Measurements from ENCODE around the gene COMMD7.
A peak's percentile ranks its signal among the peaks of the same experiment; 100 is the strongest.

The COMMD7 gene

GRCh38 chr20:32661820-32662528 is 81.3 kb downstream of the COMMD7 start:
- H3K4me2 ChIP-seq (ENCODE audit: low read length) = no peak overlapping the region
- no peaks in the 10 kb centered on the region for H3K79me2 ChIP-seq (ENCODE audit: control insufficient read depth, insufficient read depth, low read length)
- no peak overlapping the region for H2BK15ac ChIP-seq (replicated peaks; ENCODE audit: low read depth)
- H3K36me3 ChIP-seq (ENCODE audit: control insufficient read depth, insufficient read depth, low read length) = no peaks in the 10 kb centered on the region
- H3K23ac ChIP-seq (ENCODE audit: low read length) = no peak overlapping the region
- H3K4me3 ChIP-seq (ENCODE audit: low read length) = no peak overlapping the region
- no peak overlapping the region for H3K18ac ChIP-seq (ENCODE audit: low read length)
- no peak overlapping the region for H2BK120ac ChIP-seq (ENCODE audit: low read depth, low read length)
- DNase-seq = no peak
- H3K56ac ChIP-seq (ENCODE audit: low read length) = no peak overlapping the region
- no peaks in the 10 kb centered on the region for H3K27me3 ChIP-seq (ENCODE audit: insufficient read depth, low read length, poor library complexity)
- H3K4me1 ChIP-seq (ENCODE audit: control insufficient read depth, low read depth, low read length) = no peaks in the 10 kb centered on the region
- H3K4ac ChIP-seq (ENCODE audit: low read depth, low read length) = no peak overlapping the region
- H3K9ac ChIP-seq (ENCODE audit: low read length) = no peak overlapping the region
- no peaks in the 10 kb centered on the region for H3K79me1 ChIP-seq (ENCODE audit: low read length)
- no peak overlapping the region for H2AK5ac ChIP-seq (ENCODE audit: low read length)
- H4K5ac ChIP-seq (ENCODE audit: low read length) = no peak overlapping the region
- no peak overlapping the region for H2BK5ac ChIP-seq (ENCODE audit: low read length)
- no peak overlapping the region for H4K8ac ChIP-seq (ENCODE audit: low read depth, low read length)
- no CpG with 5 or more reads among the region's 10 CpGs for WGBS (ENCODE audit: extremely low coverage, insufficient coverage, low lambda C conversion rate)
- no peak overlapping the region for H3K27ac ChIP-seq (ENCODE audit: low read depth, low read length)

DNA sequence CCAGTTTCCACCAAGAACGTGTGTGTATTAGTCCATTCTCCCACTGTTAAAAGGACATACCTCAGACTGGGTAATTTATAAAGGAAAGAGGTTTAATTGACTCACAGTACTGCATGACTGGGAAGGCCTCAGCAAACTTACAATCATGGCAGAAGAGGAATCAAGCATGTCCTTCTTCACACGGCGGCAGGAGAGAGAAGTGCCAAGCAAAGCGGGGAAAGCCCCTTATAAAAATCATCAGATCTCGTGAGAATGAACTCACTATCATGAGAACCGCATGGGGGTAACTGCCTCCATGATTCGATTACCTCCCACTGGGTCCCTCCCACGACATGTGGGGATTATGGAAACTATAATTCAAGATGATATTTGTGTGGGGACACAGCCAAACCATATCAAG is 82.6 kb downstream of the COMMD7 start:
- H3K79me1 ChIP-seq (ENCODE audit: low read length) = no peaks in the 10 kb centered on the region
- H3K9ac ChIP-seq (ENCODE audit: low read length) = no peak overlapping the region
- H4K5ac ChIP-seq (ENCODE audit: low read length) = no peak overlapping the region
- no peak overlapping the region for H3K18ac ChIP-seq (ENCODE audit: low read length)
- H3K27ac ChIP-seq (ENCODE audit: low read depth, low read length) = no peak overlapping the region
- H3K56ac ChIP-seq (ENCODE audit: low read length) = no peak overlapping the region
- H2BK120ac ChIP-seq (ENCODE audit: low read depth, low read length) = no peak overlapping the region
- H2BK5ac ChIP-seq (ENCODE audit: low read length) = no peak overlapping the region
- H4K8ac ChIP-seq (ENCODE audit: low read depth, low read length) = no peak overlapping the region
- H2BK15ac ChIP-seq (replicated peaks; ENCODE audit: low read depth) = no peak overlapping the region
- no CpG with 5 or more reads among the region's 8 CpGs for WGBS (ENCODE audit: extremely low coverage, insufficient coverage, low lambda C conversion rate)
- DNase-seq = no peak
- H3K4me1 ChIP-seq (ENCODE audit: control insufficient read depth, low read depth, low read length) = no peaks in the 10 kb centered on the region
- no peaks in the 10 kb centered on the region for H3K36me3 ChIP-seq (ENCODE audit: control insufficient read depth, insufficient read depth, low read length)
- no peak overlapping the region for H2AK5ac ChIP-seq (ENCODE audit: low read length)
- no peak overlapping the region for H3K4me2 ChIP-seq (ENCODE audit: low read length)
- H3K4me3 ChIP-seq (ENCODE audit: low read length) = no peak overlapping the region
- H3K27me3 ChIP-seq (ENCODE audit: insufficient read depth, low read length, poor library complexity) = no peaks in the 10 kb centered on the region
- no peaks in the 10 kb centered on the region for H3K79me2 ChIP-seq (ENCODE audit: control insufficient read depth, insufficient read depth, low read length)
- no peak overlapping the region for H3K23ac ChIP-seq (ENCODE audit: low read length)
- H3K4ac ChIP-seq (ENCODE audit: low read depth, low read length) = no peak overlapping the region

GRCh38 chr20:32656827-32657226 is 86.4 kb downstream of the COMMD7 start:
- Histone ChIP-seq H2BK5ac (ENCODE audit: low read length) (no peak overlapping the region), H3K4ac (ENCODE audit: low read depth, low read length) (no peak overlapping the region), H2BK120ac (ENCODE audit: low read depth, low read length) (no peak overlapping the region), H3K56ac (ENCODE audit: low read length) (no peak overlapping the region), H2AK5ac (ENCODE audit: low read length) (no peak overlapping the region), H3K9ac (ENCODE audit: low read length) (no peak overlapping the region), H3K23ac (ENCODE audit: low read length) (no peak overlapping the region), H3K4me1 (ENCODE audit: control insufficient read depth, low read depth, low read length) (no peaks in the 10 kb centered on the region), H3K79me1 (ENCODE audit: low read length) (no peaks in the 10 kb centered on the region), H3K79me2 (ENCODE audit: control insufficient read depth, insufficient read depth, low read length) (no peaks in the 10 kb centered on the region), H3K36me3 (ENCODE audit: control insufficient read depth, insufficient read depth, low read length) (no peaks in the 10 kb centered on the region), H4K5ac (ENCODE audit: low read length) (no peak overlapping the region), H3K27me3 (ENCODE audit: insufficient read depth, low read length, poor library complexity) (no peaks in the 10 kb centered on the region), H3K4me2 (ENCODE audit: low read length) (no peak overlapping the region), H4K8ac (ENCODE audit: low read depth, low read length) (no peak overlapping the region), H3K18ac (ENCODE audit: low read length) (no peak overlapping the region), H2BK15ac (replicated peaks; ENCODE audit: low read depth) (no peak overlapping the region), H3K4me3 (ENCODE audit: low read length) (no peak overlapping the region), H3K27ac (ENCODE audit: low read depth, low read length) (no peak overlapping the region)
- no peak for DNase-seq
- no CpG with 5 or more reads among the region's 1 CpG for WGBS (ENCODE audit: extremely low coverage, insufficient coverage, low lambda C conversion rate)

GRCh38 chr20:32655903-32656512 is 87.3 kb downstream of the COMMD7 start:
- no peak overlapping the region for H3K56ac ChIP-seq (ENCODE audit: low read length)
- H2BK15ac ChIP-seq (replicated peaks; ENCODE audit: low read depth) = no peak overlapping the region
- H3K79me2 ChIP-seq (ENCODE audit: control insufficient read depth, insufficient read depth, low read length) = no peaks in the 10 kb centered on the region
- no peaks in the 10 kb centered on the region for H3K27me3 ChIP-seq (ENCODE audit: insufficient read depth, low read length, poor library complexity)
- no peak overlapping the region for H3K4ac ChIP-seq (ENCODE audit: low read depth, low read length)
- no peak overlapping the region for H4K8ac ChIP-seq (ENCODE audit: low read depth, low read length)
- H3K4me3 ChIP-seq (ENCODE audit: low read length) = no peak overlapping the region
- H3K36me3 ChIP-seq (ENCODE audit: control insufficient read depth, insufficient read depth, low read length) = no peaks in the 10 kb centered on the region
- no peak overlapping the region for H2BK5ac ChIP-seq (ENCODE audit: low read length)
- H3K4me2 ChIP-seq (ENCODE audit: low read length) = no peak overlapping the region
- no peak overlapping the region for H3K9ac ChIP-seq (ENCODE audit: low read length)
- H3K23ac ChIP-seq (ENCODE audit: low read length) = no peak overlapping the region
- H2AK5ac ChIP-seq (ENCODE audit: low read length) = no peak overlapping the region
- no peak overlapping the region for H3K18ac ChIP-seq (ENCODE audit: low read length)
- H3K4me1 ChIP-seq (ENCODE audit: control insufficient read depth, low read depth, low read length) = no peaks in the 10 kb centered on the region
- H4K5ac ChIP-seq (ENCODE audit: low read length) = no peak overlapping the region
- H2BK120ac ChIP-seq (ENCODE audit: low read depth, low read length) = no peak overlapping the region
- H3K27ac ChIP-seq (ENCODE audit: low read depth, low read length) = no peak overlapping the region
- DNase-seq = no peak
- WGBS (ENCODE audit: extremely low coverage, insufficient coverage, low lambda C conversion rate) = no CpG with 5 or more reads among the region's 2 CpGs
- H3K79me1 ChIP-seq (ENCODE audit: low read length) = no peaks in the 10 kb centered on the region

DNA sequence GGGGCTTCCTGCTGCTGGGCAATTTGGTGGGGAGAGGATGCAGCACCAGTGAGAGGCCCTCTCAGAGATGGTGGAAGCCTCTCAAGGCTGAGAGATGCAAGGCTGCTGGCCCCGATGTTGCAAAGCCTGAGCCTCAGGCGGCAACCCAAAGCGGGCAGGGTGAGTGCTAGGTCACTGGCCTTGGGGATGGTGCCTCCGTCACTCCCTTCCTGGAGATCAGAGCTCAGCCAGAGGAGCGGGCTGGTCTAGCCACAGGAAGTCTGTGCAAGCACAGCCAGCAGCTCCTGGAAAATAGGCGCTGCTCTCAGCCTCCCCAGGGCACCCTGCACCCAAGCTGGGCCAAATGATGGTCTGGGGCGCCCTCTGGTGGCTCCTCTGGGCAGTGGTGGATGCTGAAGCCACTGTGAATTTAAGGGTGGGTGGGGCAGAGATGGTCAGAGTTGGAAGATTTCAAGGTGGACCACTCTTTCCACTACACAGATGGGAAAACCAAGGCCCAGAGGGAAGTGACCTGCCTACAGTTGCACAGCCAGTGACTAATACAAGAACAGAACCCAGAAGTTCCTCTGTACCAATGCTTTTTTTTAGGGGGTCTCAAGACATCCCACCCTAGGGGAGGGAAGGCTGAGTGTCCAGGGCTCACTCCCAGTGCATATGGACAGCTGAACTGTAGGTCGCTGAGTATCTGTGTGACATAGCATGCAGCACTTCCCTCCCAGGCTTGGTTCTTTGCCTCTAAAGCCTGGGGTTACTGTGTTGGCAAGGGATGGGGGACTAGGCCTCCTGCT is 90.3 kb downstream of the COMMD7 start:
- Histone ChIP-seq H3K4me1 (ENCODE audit: control insufficient read depth, low read depth, low read length) (no peaks in the 10 kb centered on the region), H3K18ac (ENCODE audit: low read length) (no peak overlapping the region), H3K9ac (ENCODE audit: low read length) (no peak overlapping the region), H3K79me1 (ENCODE audit: low read length) (no peaks in the 10 kb centered on the region), H4K8ac (ENCODE audit: low read depth, low read length) (no peak overlapping the region), H3K4me3 (ENCODE audit: low read length) (no peak overlapping the region), H3K27ac (ENCODE audit: low read depth, low read length) (no peak overlapping the region), H3K36me3 (ENCODE audit: control insufficient read depth, insufficient read depth, low read length) (no peaks in the 10 kb centered on the region), H4K5ac (ENCODE audit: low read length) (no peak overlapping the region), H2BK5ac (ENCODE audit: low read length) (no peak overlapping the region), H2BK15ac (replicated peaks; ENCODE audit: low read depth) (no peak overlapping the region), H3K4me2 (ENCODE audit: low read length) (no peak overlapping the region), H2AK5ac (ENCODE audit: low read length) (no peak overlapping the region), H3K23ac (ENCODE audit: low read length) (no peak overlapping the region), H3K4ac (ENCODE audit: low read depth, low read length) (no peak overlapping the region), H2BK120ac (ENCODE audit: low read depth, low read length) (no peak overlapping the region), H3K56ac (ENCODE audit: low read length) (no peak overlapping the region), H3K27me3 (ENCODE audit: insufficient read depth, low read length, poor library complexity) (no peaks in the 10 kb centered on the region), H3K79me2 (ENCODE audit: control insufficient read depth, insufficient read depth, low read length) (no peaks in the 10 kb centered on the region)
- peak; percentile 78 for DNase-seq
- WGBS (ENCODE audit: extremely low coverage, insufficient coverage, low lambda C conversion rate) = no CpG with 5 or more reads among the region's 8 CpGs

Measured in mesendoderm (in vitro differentiated cells).